BLaER1 (cell line): ENCODE results near the gene HPD.
"Not testable (repeated sequence)": the region's sequence is repeated elsewhere in the genome, so short reads cannot be mapped to it uniquely, and the experiment has no call there.

ENCODE experiments used
- H3K27ac ChIP-seq: shearing (Covaris generic); formaldehyde crosslinking; 2 replicates; pipeline ENCODE4 v1.8.1; 2022
- H3K27me3 ChIP-seq: shearing (Covaris generic); formaldehyde crosslinking; 2 replicates; pipeline ENCODE4 v1.8.1; 2022
- H3K36me3 ChIP-seq: shearing (Covaris generic); formaldehyde crosslinking; 2 replicates; pipeline ENCODE4 v1.8.1; 2022
- H3K4me1 ChIP-seq: shearing (Covaris generic); formaldehyde crosslinking; 2 replicates; pipeline ENCODE4 v1.8.1; 2022
- H3K4me2 ChIP-seq: shearing (Covaris generic); formaldehyde crosslinking; 2 replicates; pipeline ENCODE4 v1.8.1; 2022
- H3K4me3 ChIP-seq: shearing (Covaris generic); formaldehyde crosslinking; 2 replicates; pipeline ENCODE4 v1.8.1; 2022
- H3K9ac ChIP-seq: shearing (Covaris generic); formaldehyde crosslinking; 2 replicates; pipeline ENCODE4 v1.8.1; 2022
- H3K9me3 ChIP-seq: shearing (Covaris generic); formaldehyde crosslinking; 2 replicates; pipeline ENCODE4 v1.8.1; 2022
- H4K20me1 ChIP-seq: shearing (Covaris generic); formaldehyde crosslinking; 2 replicates; pipeline ENCODE4 v1.8.1; 2022
- Cebpa-rat ChIP-seq: shearing (Covaris generic); IDR thresholded peaks from 2 replicates; pipeline ENCODE4 v1.8.1; 2022

HPD gene

DNA sequence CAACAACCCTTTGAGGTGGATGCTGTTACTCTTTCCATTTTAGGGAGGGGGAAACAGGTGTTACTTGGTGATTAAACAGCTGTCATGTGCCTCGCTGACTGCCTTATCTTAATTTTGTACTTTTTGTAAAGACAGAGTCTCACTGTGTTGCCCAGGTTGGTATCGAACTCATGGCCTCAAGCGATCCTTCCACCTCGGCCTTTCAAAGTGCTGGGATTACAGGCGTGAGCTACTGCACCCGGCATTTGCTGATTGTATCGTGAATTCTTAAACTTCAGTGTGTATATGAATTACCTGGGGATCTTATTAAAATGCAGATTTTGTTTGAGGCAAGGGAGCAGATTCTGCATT is 30.6 kb upstream of the HPD start:
- H3K4me1 ChIP-seq = peaks cover 38% of the 10 kb centered on the region
- peaks cover 26% of the 10 kb centered on the region for H4K20me1 ChIP-seq
- peaks cover 31% of the 10 kb centered on the region for H3K36me3 ChIP-seq
- peak overlapping the region; percentile 73 for H3K4me3 ChIP-seq
- H3K9ac ChIP-seq = peak overlapping the region; percentile 85
- H3K27ac ChIP-seq = peak overlapping the region; percentile 89
- TF ChIP-seq Cebpa-rat = no peak
- H3K9me3 ChIP-seq = no peaks in the 10 kb centered on the region
- peak overlapping the region; percentile 95 for H3K4me2 ChIP-seq
- no peaks in the 10 kb centered on the region for H3K27me3 ChIP-seq

DNA sequence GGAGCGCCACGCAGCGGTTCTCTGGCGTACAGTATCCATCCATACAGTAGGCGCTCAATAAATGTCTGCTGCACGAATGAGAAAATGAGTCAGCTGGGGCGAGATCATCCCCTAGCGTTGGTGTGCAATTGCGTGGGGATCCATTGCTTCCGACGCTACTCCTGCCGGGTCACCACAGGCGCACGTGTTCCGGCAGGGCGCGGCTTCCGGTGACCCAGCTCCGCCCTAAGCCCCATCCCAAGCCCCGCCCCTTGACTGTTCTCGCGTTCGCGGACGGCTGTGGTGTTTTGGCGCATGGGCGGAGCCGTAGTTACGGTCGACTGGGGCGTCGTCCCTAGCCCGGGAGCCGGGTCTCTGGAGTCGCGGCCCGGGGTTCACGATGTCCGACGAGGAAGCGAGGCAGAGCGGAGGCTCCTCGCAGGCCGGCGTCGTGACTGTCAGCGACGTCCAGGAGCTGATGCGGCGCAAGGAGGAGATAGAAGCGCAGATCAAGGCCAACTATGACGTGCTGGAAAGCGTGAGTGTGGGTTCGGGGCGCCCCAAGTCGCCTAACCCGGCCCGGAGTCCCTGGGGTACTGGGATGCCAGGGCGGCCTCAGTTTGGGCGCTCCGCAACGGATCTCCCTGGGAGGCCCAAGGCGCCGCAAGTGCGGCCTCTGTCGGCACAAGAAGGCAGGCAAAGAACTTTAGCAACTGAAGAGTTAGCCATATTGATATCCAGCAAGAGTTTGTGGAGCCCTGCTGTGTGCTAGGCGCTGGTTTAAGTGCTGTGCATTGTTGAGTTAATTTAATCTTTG is 30.0 kb upstream of the HPD start, which contains the start of gene PSMD9:
TSS of gene PSMD9 (plus strand) at position 313 of the 796 bp plus-strand sequence. CDS start at position 380, 67 bp downstream.
- no peak for TF ChIP-seq Cebpa-rat
- peak within 1 kb of the TSS; percentile 73 for H3K4me3 ChIP-seq
- peak within 1 kb of the TSS; percentile 85 for H3K9ac ChIP-seq
- H3K27me3 ChIP-seq = no peaks in the 10 kb centered on the region
- H3K4me1 ChIP-seq = peaks cover 32% of the 10 kb centered on the region
- H3K9me3 ChIP-seq = no peaks in the 10 kb centered on the region
- H3K4me2 ChIP-seq = peak within 1 kb of the TSS; percentile 95
- H3K27ac ChIP-seq = peak within 1 kb of the TSS; percentile 89
- H4K20me1 ChIP-seq = peaks cover 20% of the 10 kb centered on the region
- peaks cover 31% of the 10 kb centered on the region for H3K36me3 ChIP-seq

- Histone ChIP-seq H3K9ac (no peak overlapping the region), H3K9me3 (no peaks in the 10 kb centered on the region), H4K20me1 (peaks cover 14% of the 10 kb centered on the region), H3K4me2 (peak overlapping the region; percentile 95), H3K4me1 (peaks cover 26% of the 10 kb centered on the region), H3K27me3 (no peaks in the 10 kb centered on the region), H3K4me3 (peak overlapping the region; percentile 73), H3K27ac (peak overlapping the region; percentile 89), H3K36me3 (peaks cover 26% of the 10 kb centered on the region)
- TF ChIP-seq Cebpa-rat = no peak
Observed at GRCh38 chr12:121888083-121888477, 29.4 kb upstream of the HPD start.

GRCh38 chr12:121885129-121885528 is 26.5 kb upstream of the HPD start:
- H3K4me1 ChIP-seq = peaks cover 17% of the 10 kb centered on the region
- not testable (repeated sequence) for H3K9me3 ChIP-seq, H3K36me3 ChIP-seq, H4K20me1 ChIP-seq, H3K4me2 ChIP-seq, H3K9ac ChIP-seq, H3K4me3 ChIP-seq, H3K27me3 ChIP-seq, H3K27ac ChIP-seq

DNA sequence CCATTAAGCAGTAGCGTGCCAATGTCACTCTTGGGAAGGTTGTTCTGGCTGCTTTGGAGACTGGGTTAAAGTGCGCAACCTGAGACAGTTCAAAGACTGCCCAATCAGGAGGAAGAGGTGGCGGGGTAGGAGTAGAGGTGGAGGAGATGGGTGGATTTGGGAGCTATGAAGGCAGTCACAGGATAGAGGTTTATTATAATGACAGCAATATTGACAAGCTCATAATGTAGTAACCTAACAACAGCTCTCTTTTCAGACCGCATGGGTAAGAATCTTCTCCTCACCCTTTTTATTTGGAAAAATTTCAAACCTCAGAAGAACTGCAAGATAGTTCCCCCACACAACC is 24.6 kb upstream of the HPD start:
- no peak overlapping the region for H3K4me3 ChIP-seq
- H3K27me3 ChIP-seq = no peaks in the 10 kb centered on the region
- peaks cover 6% of the 10 kb centered on the region; the same call in 1 of the 2 replicates for H3K4me1 ChIP-seq
- H3K9ac ChIP-seq = no peak overlapping the region
- no peak for TF ChIP-seq Cebpa-rat
- H4K20me1 ChIP-seq = no peaks in the 10 kb centered on the region
- H3K4me2 ChIP-seq = no peak overlapping the region
- H3K36me3 ChIP-seq = no peaks in the 10 kb centered on the region
- no peaks in the 10 kb centered on the region for H3K9me3 ChIP-seq
- H3K27ac ChIP-seq = no peak overlapping the region

- H4K20me1 ChIP-seq, H3K4me1 ChIP-seq, H3K4me3 ChIP-seq, H3K36me3 ChIP-seq, H3K4me2 ChIP-seq, H3K27ac ChIP-seq, H3K27me3 ChIP-seq, H3K9ac ChIP-seq, H3K9me3 ChIP-seq: not testable (repeated sequence)
Observed at GRCh38 chr12:121876080-121876447, 17.4 kb upstream of the HPD start.

GRCh38 chr12:121875582-121875981 is 16.9 kb upstream of the HPD start:
- Histone ChIP-seq H3K9me3 (no peaks in the 10 kb centered on the region), H3K9ac (no peak overlapping the region), H3K27me3 (no peaks in the 10 kb centered on the region), H3K27ac (no peak overlapping the region), H3K4me3 (no peak overlapping the region), H3K4me2 (no peak overlapping the region), H3K36me3 (no peaks in the 10 kb centered on the region), H4K20me1 (no peaks in the 10 kb centered on the region), H3K4me1 (no peaks in the 10 kb centered on the region)
- no peak for TF ChIP-seq Cebpa-rat

DNA sequence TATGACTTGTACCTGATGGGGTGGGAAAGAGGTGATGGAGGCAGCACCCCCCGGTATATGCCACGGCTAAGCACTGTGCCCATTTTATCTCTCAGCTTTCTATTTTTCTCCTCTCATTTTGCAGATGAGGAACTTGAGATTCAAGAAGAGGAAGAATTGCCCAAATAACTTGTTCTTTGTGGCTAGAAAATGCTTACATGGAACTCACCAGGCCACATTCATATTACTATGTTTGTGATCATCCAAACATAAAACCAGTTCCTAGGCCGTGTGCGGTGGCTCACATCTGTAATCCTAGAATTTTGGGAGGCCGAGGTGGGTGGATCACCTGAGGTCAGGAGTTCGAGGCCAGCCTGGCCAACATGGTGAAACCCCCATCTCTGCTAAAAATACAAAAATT is 15.4 kb upstream of the HPD start:
- Histone ChIP-seq H3K9ac (no peak overlapping the region), H3K27me3 (no peaks in the 10 kb centered on the region), H3K9me3 (no peaks in the 10 kb centered on the region), H3K36me3 (no peaks in the 10 kb centered on the region), H3K27ac (no peak overlapping the region), H3K4me1 (no peaks in the 10 kb centered on the region), H3K4me2 (no peak overlapping the region), H3K4me3 (no peak overlapping the region), H4K20me1 (no peaks in the 10 kb centered on the region)
- TF ChIP-seq Cebpa-rat = no peak

GRCh38 chr12:121873216-121873569 is 14.5 kb upstream of the HPD start:
- TF ChIP-seq Cebpa-rat = no peak
- Histone ChIP-seq H3K9ac (no peak overlapping the region), H3K27ac (no peak overlapping the region)

DNA sequence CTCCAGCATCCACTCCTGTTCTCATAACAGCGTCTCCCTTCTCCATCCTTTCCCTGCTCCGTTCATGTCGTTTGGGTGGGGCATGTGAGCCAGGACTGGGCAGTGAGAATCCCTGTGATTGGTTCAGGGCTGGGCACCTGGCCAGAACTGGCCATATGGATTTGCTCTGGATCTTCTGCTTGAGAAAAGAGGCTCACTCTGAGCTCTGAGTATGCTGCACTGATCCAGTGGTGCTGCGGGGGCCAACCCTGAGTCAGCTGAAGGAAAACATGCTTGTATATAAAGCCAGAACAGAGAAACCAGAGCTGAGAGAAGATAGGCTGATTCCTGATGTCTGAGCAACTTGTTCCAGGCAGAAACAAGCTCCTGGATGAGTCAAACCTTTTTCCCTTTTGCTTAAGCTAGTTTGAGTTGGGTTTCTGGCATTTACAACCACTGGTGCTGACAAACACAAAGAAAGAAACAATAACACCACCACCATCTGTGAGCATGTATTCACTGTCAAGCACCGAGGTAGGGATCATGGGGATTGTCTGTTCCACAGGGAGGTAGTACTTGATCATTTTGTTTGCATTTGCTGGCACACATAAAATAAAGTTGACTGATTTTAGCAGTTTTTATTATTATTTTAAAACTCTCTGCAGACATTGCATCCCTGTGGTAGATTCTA is 14.0 kb upstream of the HPD start:
- H3K9ac ChIP-seq = no peak overlapping the region
- no peak for TF ChIP-seq Cebpa-rat
- no peaks in the 10 kb centered on the region for H3K9me3 ChIP-seq
- H3K27me3 ChIP-seq = no peaks in the 10 kb centered on the region
- H3K36me3 ChIP-seq = no peaks in the 10 kb centered on the region
- no peaks in the 10 kb centered on the region for H3K4me1 ChIP-seq
- no peak overlapping the region for H3K27ac ChIP-seq
- no peaks in the 10 kb centered on the region for H4K20me1 ChIP-seq
- no peak overlapping the region for H3K4me2 ChIP-seq
- no peak overlapping the region for H3K4me3 ChIP-seq

More at GRCh38 chr12:121873216-121873569, 14.5 kb upstream of the HPD start:
- no peaks in the 10 kb centered on the region for H4K20me1 ChIP-seq
- H3K27me3 ChIP-seq = no peaks in the 10 kb centered on the region
- no peak overlapping the region for H3K4me3 ChIP-seq
- no peak overlapping the region for H3K4me2 ChIP-seq
- H3K9me3 ChIP-seq = no peaks in the 10 kb centered on the region
- no peaks in the 10 kb centered on the region for H3K36me3 ChIP-seq
- H3K4me1 ChIP-seq = no peaks in the 10 kb centered on the region

DNA sequence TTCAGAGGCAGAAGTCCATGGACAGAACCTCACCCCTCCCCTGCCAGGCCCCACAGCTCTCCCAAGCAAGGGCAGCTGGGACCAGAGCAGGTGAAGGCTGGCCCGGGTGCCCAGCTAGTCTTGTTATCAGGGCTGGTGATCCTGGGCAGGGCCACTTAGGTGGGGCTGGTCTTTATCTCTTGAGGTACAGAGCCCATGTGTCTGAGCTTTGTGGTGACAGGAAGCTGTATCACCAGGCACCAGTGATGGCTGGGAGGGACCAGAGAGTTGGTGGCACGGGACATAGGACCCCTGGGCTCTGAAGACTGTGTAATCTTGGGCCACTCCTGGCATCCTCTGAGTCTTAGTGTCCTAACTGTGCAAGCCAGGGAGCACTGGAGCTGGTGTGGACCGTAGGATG is 12.8 kb upstream of the HPD start:
- Histone ChIP-seq H3K4me2 (no peak overlapping the region), H3K4me1 (no peaks in the 10 kb centered on the region), H4K20me1 (no peaks in the 10 kb centered on the region), H3K4me3 (no peak overlapping the region), H3K36me3 (no peaks in the 10 kb centered on the region), H3K9me3 (no peaks in the 10 kb centered on the region), H3K27ac (no peak overlapping the region), H3K9ac (no peak overlapping the region), H3K27me3 (no peaks in the 10 kb centered on the region)
- no peak for TF ChIP-seq Cebpa-rat

DNA sequence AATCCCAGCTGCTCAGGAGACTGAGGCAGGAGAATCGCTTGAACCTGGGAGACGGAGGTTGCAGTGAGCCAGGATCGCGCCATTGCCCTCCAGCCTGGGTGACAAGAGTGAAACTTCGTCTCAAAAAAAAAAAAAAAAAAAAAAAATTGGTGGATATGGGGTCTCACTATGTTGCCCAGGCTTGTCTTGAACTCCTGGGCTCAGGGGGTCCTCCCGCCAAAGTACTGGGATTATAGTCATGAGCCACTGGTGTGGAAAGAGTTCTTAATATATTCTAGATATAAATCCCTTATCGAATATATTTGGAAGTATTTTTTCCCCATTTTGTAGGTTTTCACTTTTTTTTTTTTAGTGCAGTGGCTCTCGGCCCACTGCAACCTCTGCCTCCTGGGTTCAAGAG is 10.6 kb upstream of the HPD start:
- not testable (repeated sequence) for H3K27me3 ChIP-seq, H3K9ac ChIP-seq, H4K20me1 ChIP-seq, H3K36me3 ChIP-seq, H3K4me3 ChIP-seq, H3K27ac ChIP-seq, H3K4me1 ChIP-seq, H3K4me2 ChIP-seq, H3K9me3 ChIP-seq
